Heart right ventricle (tissue), 16 donors: ENCODE results near the gene STX7. TPM values are rescaled to one million over a fixed set of nuclear protein-coding genes. Genes with fewer than 3 reads are reported as not detected.
A peak's percentile ranks its signal among the peaks of the same experiment; 100 is the strongest.

Source experiments
- ATAC-seq, 8 donors: fragments of 200-7000 bp; cut with Tn5 transposase; one replicate each; pipeline ENCODE4 v1.9.1; 2020; ENCODE audit warnings: mild to moderate bottlenecking in 8 of 8, moderate library complexity in 8 of 8, moderate number of reproducible peaks in 1 of 8
- DNase-seq, 2 donors: peaks; one replicate each; pipeline ENCODE4 v3.0.0-alpha.2; 2020
- H3K27ac ChIP-seq, 10 donors: fragments of 200-600 bp; sonication (generic) in 2 of 10; one replicate each; pipeline versions ENCODE4 v1.5.0 to v1.8.0; 2020 to 2022; ENCODE audit warnings: mild to moderate bottlenecking in 3 of 10
- H3K27me3 ChIP-seq, 7 donors: fragments of 200-600 bp; one replicate each; pipeline ENCODE4 v1.8.0; 2021 to 2022; ENCODE audit warnings: mild to moderate bottlenecking in 2 of 7
- H3K36me3 ChIP-seq, 9 donors: fragments of 200-600 bp; sonication (generic) in 1 of 9; one replicate each; pipeline versions ENCODE4 v1.5.0 to v1.8.0; 2020 to 2022; ENCODE audit warnings: mild to moderate bottlenecking in 2 of 9
- H3K4me1 ChIP-seq, 9 donors: fragments of 200-600 bp; sonication (generic) in 1 of 9; one replicate each; pipeline versions ENCODE4 v1.5.0 to v1.8.0; 2020 to 2022; ENCODE audit warnings: mild to moderate bottlenecking in 4 of 9
- H3K4me3 ChIP-seq, 10 donors: fragments of 200-600 bp; sonication (generic) in 2 of 10; one replicate each; pipeline versions ENCODE4 v1.5.0 to v1.8.0; 2020 to 2022; ENCODE audit warnings: mild to moderate bottlenecking in 7 of 10, moderate library complexity in 2 of 10
- H3K9me3 ChIP-seq, 11 donors: fragments of 200-600 bp in 10 of 11; sonication (generic) in 2 of 11; one replicate each; pipeline versions ENCODE4 v1.5.0 to v1.8.0; 2013 to 2022; ENCODE audit warnings: mild to moderate bottlenecking in 2 of 11, control low read depth in 1 of 11, moderate library complexity in 1 of 11
- WGBS, 2 donors: extraction: QIAGEN DNeasy Blood & Tissue Kit; methylation state at CpG; one replicate each; pipeline ENCODE4 v1.1.7; 2013; ENCODE audit warnings: inconsistent platforms in 1 of 2; 5-methylcytosine and 5-hydroxymethylcytosine counted together
- intact Hi-C, 10 donors: fragments of 100-400 bp; cut with DNase I; formaldehyde crosslinking; loops; one replicate each; pipeline versions ENCODE4 v1.11.1 to v1.14.2; 2022
- polyA plus RNA-seq, 2 donors: library from polyadenylated mRNA; stranded (reverse); fragments of 200-250 nt; gene quantifications; one replicate each; pipeline ENCODE4 v1.2.3, GENCODE V29; 2013
- total RNA-seq, 10 donors: library from RNA; stranded (reverse); fragmentation: NEBNext Ultra II Directional in 3 of 10; extraction: Animal tissue kit (Norgen Biotek cat#: 25700) in 3 of 10; gene quantifications; one replicate each; pipeline versions ENCODE4 v1.2.1 to v1.2.4, GENCODE V29; 2021 to 2023
- TF ChIP-seq, protein P1 (sequence below), 9 donors: fragments of 200-600 bp; sonication (generic) in 2 of 9; IDR thresholded peaks; one replicate each; pipeline versions ENCODE4 v1.5.0 to v1.8.0; 2021 to 2022; ENCODE audit warnings: antibody characterized with exemption in 9 of 9, mild to moderate bottlenecking in 5 of 9, moderate library complexity in 1 of 9
- donor health status: Arrhythmogenic right ventricular cardiomyopathy.
- donor health status: ischemic (EF 13 %, LVEDD 7.1; RV severe dilation, severe dysfunction).
- donor health status: healthy with polysubstance abuse.
- donor health status: DM: no; HTN: yes; CAD: no.
- donor health status: DM: no; HTN: no; CAD: no.
- donor health status: ischemic (EF 25% LVEDD 6.9; RV normal size, moderate dysfunction).
- donor health status: ischemic (EF 25% LVEDD 5.7; RV mildly dilated, moderate dysfunction).
- donor health status: healthy.
- donor health status: DM: yes; HTN: yes; CAD: no.
- donor health status: Ischemic cardiomyopathy.
- donor health status: ischemic (EF 35%, LVEDD 5.7; RV mildly dilated, moderate dysfunction).
- donor health status: nonischemic (EF 11% LVEDD 7.7; RV severe dilation, severe dysfunction).
- donor health status: DM: yes; HTN: yes; CAD: no.
- donor health status: PGD.
- donor health status: ischemic (EF 29% LVEDD 5.4; RV normal size, mild dysfunction).
- donor health status: nonischemic (EF 23%, LVEDD 6.1; RV moderate dilation, normal function).

The STX7 gene
- total and polyA plus RNA-seq, 12 donors: 6.4 to 71.4 (median 59.3) TPM

DNA sequence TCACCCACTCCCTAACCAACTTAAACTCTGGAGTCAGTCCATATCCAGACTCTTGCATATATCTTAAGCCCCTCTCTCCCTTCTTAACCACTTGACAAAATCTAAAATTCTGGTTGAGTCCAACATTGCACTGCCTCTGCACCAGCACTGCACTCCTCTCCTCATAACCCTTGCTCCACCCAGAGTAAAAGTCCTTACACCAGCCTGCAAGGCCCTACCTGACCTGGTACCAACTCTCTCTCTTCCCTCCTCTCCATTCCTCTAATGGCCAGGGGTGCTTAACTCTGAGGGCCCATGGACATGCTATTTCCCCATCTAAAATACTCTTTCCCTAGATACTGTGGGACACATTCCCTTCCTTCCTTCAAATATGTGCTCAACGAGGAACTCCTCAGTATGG, 21.0 kb downstream of the STX7 start:
- Histone ChIP-seq H3K27ac (peak overlapping the region in 1 of 10 donors; percentile 70), H3K9me3 (no peaks in the 10 kb centered on the region), H3K4me3 (no peak overlapping the region), H3K4me1 (peaks cover 3 to 63% (median 37%) of the 10 kb centered on the region in 9 donors), H3K36me3 (peaks cover 0 to 17% (median 5%) of the 10 kb centered on the region in 9 donors), H3K27me3 (no peaks in the 10 kb centered on the region)
- WGBS, 2 donors: 88 to 100% methylated on average over 1 of the region's 1 CpG
- intact Hi-C loops: loop anchor here in 1 of 10 donors (2.0 kb wide), 1 partner anchor 13 kb away; no protein-coding TSS in a partner anchor
- ATAC-seq: peak in 1 of 8 donors; percentile 10
- DNase-seq: no peak
- TF ChIP-seq, protein P1, sequence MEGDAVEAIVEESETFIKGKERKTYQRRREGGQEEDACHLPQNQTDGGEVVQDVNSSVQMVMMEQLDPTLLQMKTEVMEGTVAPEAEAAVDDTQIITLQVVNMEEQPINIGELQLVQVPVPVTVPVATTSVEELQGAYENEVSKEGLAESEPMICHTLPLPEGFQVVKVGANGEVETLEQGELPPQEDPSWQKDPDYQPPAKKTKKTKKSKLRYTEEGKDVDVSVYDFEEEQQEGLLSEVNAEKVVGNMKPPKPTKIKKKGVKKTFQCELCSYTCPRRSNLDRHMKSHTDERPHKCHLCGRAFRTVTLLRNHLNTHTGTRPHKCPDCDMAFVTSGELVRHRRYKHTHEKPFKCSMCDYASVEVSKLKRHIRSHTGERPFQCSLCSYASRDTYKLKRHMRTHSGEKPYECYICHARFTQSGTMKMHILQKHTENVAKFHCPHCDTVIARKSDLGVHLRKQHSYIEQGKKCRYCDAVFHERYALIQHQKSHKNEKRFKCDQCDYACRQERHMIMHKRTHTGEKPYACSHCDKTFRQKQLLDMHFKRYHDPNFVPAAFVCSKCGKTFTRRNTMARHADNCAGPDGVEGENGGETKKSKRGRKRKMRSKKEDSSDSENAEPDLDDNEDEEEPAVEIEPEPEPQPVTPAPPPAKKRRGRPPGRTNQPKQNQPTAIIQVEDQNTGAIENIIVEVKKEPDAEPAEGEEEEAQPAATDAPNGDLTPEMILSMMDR (IDR thresholded peaks at IDR 0.05): no peak

DNA sequence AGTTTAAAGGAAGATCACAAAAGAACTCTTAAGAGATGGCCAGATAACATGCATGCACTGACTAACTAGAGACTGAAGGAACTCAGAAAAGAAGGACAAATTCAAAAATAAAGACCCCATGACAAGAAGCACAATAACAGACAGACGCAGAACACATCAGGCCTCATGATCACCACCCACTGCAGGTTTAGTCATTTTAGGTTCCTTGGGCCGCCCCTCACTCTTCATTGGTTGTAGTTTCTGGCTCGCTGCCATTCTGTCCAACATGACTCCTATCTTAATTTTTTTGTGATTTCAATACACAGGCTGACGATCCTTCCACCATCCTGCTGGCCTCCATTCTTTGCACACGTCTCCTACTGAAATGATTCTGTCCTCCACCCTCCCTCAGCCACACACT, 21.6 kb downstream of the STX7 start:
- H3K27ac ChIP-seq: peak overlapping the region in 3 of 10 donors; percentile 66 to 78 (median 70)

DNA sequence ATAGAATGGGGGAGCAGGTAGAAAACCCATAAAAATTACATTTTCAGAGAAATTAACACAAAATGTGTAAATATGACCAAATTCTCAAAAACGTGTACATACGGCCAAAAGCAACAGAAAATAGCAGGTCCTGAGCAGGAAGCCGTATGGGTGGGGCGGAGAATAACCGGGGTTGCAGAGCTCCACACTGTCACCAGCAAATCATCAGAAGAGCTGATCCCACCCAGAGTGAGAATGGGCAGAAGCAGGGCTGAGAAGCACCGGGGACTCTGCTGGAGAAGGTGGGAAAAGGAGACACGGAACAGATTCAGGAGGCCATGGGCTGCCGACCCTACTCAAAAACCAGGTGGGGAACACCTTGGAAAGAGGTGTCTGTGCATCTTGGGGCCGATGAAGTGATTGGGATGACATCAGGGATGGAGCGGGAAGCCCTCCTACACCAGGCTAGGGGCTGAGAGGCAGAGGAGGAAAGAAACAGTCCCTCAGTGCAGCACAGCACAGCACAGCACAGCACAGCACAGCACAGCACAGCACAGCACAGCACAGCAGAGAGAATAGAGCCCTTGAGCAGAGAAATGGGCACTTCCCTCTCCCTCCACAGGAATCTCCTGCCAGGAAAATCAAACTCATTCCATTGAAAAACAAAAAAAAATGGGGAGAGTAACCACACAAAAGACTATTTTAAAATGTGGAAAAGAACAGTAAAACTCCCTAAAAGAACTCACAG, 22.3 kb downstream of the STX7 start:
- intact Hi-C loops: loop anchor here in 1 of 10 donors (2.0 kb wide), 1 partner anchor 14 kb away; no protein-coding TSS in a partner anchor
- H3K4me3 ChIP-seq: peak overlapping the region in 1 of 10 donors; percentile 27
- peak overlapping the region in 6 of 10 donors; percentile 26 to 78 (median 56) for H3K27ac ChIP-seq
- TF ChIP-seq, protein P1 (IDR thresholded peaks at IDR 0.05): no peak
- H3K36me3 ChIP-seq: peaks cover 0 to 17% (median 5%) of the 10 kb centered on the region in 9 donors
- peaks cover 3 to 50% (median 33%) of the 10 kb centered on the region in 9 donors for H3K4me1 ChIP-seq
- ATAC-seq: peak in 7 of 8 donors; percentile 51 to 76 (median 66)
- no peaks in the 10 kb centered on the region for H3K9me3 ChIP-seq
- no peak for DNase-seq
- no peaks in the 10 kb centered on the region for H3K27me3 ChIP-seq
- 59 to 62% methylated on average over 10 of the region's 10 CpGs for WGBS, 2 donors

More for the DNA sequence above, 21.6 kb downstream of the STX7 start:
- DNase-seq: peak in 1 of 2 donors; percentile 36
- Histone ChIP-seq H3K4me1 (peaks cover 3 to 57% (median 35%) of the 10 kb centered on the region in 9 donors), H3K9me3 (no peaks in the 10 kb centered on the region), H3K4me3 (no peak overlapping the region), H3K27me3 (no peaks in the 10 kb centered on the region), H3K36me3 (peaks cover 0 to 17% (median 5%) of the 10 kb centered on the region in 9 donors)
- intact Hi-C loops: loop anchor here in 1 of 10 donors (2.0 kb wide), 1 partner anchor 13 kb away; no protein-coding TSS in a partner anchor
- TF ChIP-seq, protein P1 (IDR thresholded peaks at IDR 0.05): no peak
- 66 to 67% methylated on average over 5 of the region's 5 CpGs for WGBS, 2 donors
- ATAC-seq: peak in 7 of 8 donors; percentile 20 to 61 (median 39)

DNA sequence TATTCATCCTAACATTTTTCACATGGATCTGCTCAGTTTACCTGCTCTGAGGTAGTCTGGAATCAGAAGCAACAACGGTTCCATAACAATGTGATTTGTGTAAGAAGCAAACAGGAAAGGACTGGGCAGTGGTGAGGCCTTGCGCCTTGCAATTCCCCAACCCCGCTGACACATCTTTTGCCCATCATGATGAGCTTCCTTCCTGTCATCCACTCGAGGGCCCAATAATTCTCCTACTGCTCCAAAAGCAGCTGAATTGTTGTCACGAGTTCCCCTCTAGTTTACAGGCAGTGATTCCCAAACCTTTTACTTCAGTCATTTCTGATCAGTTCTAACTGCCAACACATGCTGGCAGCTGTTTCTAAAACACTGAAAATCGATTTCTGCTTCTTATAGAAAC, 22.9 kb downstream of the STX7 start:
- Histone ChIP-seq H3K27ac (peak overlapping the region in 6 of 10 donors; percentile 26 to 78 (median 56)), H3K4me1 (peaks cover 3 to 44% (median 31%) of the 10 kb centered on the region in 9 donors), H3K9me3 (no peaks in the 10 kb centered on the region), H3K27me3 (no peaks in the 10 kb centered on the region), H3K4me3 (peak overlapping the region in 1 of 10 donors; percentile 27), H3K36me3 (peaks cover 0 to 16% (median 5%) of the 10 kb centered on the region in 9 donors)
- 49 to 57% methylated on average over 6 of the region's 6 CpGs for WGBS, 2 donors
- intact Hi-C loops: loop anchor here in 1 of 10 donors (2.0 kb wide), 1 partner anchor 15 kb away; no protein-coding TSS in a partner anchor
- DNase-seq (peak in 1 of 2 donors; percentile 20), ATAC-seq (peak; percentile 47 to 83 (median 71))
- TF ChIP-seq, protein P1 (IDR thresholded peaks at IDR 0.05): no peak
